GM12878 (cell line): Measurements from ENCODE around the gene KLHDC9. TPM values are rescaled to one million over a fixed set of nuclear protein-coding genes. Genes with fewer than 3 reads are reported as not detected.

Experiments used
- ATAC-seq: fragments of 200-7000 bp; cut with Tn5 transposase; 3 replicates; pipeline ENCODE4 v1.9.1; 2020; ENCODE audit warnings: mild to moderate bottlenecking, moderate library complexity
- BruUV-seq: library from RNA; stranded (reverse); fragments of 400-500 nt; replicated peaks from 2 replicates; lab custom pipeline; 2021; lab: Mats Ljungman, UMichigan
- CTCF ChIA-PET: fragments of 300-600 bp; sonication (Branson Sonifier 250); formaldehyde crosslinking; extraction: SDS; loops from one replicate; lab custom pipeline; 2021; ENCODE audit warnings: inconsistent platforms; lab: Yijun Ruan, JAX
- POLR2A ChIA-PET: fragments of 350-600 bp; formaldehyde crosslinking; extraction: SDS; loops from one replicate; lab custom pipeline; 2021; ENCODE audit warnings: inconsistent platforms; lab: Charles Lee
- RAD21 ChIA-PET: fragments of 300-600 bp; sonication (Branson Sonifier 250); formaldehyde crosslinking; loops from one replicate; lab custom pipeline; 2023; ENCODE audit warnings: antibody characterized with exemption; ENCODE audit not compliant: unreplicated experiment; lab: Charles Lee
- SMC1A ChIA-PET: fragments of 300-600 bp; sonication (Branson Sonifier 250); formaldehyde crosslinking; loops from one replicate; lab custom pipeline; 2023; ENCODE audit not compliant: unreplicated experiment, uncharacterized antibody; lab: Charles Lee
- DNase-seq: peaks from one replicate; pipeline ENCODE4 v3.0.0-alpha.2; 2011; ENCODE audit warnings: low read depth, low spot score
- FAIRE-seq: peaks from 3 replicates; lab custom pipeline; 2011; peaks lifted over from hg19 to GRCh38; lab: Jason Lieb, UNC
- H2AFZ ChIP-seq: 2 replicates; pipeline ENCODE4 v1.6.0; 2011; ENCODE audit warnings: low read depth, low read length, control low read depth; ENCODE audit not compliant: control insufficient read depth
- H3K27ac ChIP-seq: 2 replicates; pipeline ENCODE4 v1.5.1; 2011; ENCODE audit warnings: control low read depth; ENCODE audit not compliant: control insufficient read depth, insufficient read depth
- H3K27me3 ChIP-seq, 2 experiments: replicated peaks in 1 of 2; 2 replicates each; pipeline versions ENCODE4 v1.6.0 to v1.6.1; 2011; ENCODE audit warnings: low read length in 1 of 2; ENCODE audit not compliant: control insufficient read depth in 2 of 2, insufficient read depth in 2 of 2
- H3K36me3 ChIP-seq, 2 experiments: 2 replicates each; pipeline ENCODE4 v1.5.1; 2011; ENCODE audit warnings: low read length in 1 of 2; ENCODE audit not compliant: control insufficient read depth in 2 of 2, insufficient read depth in 2 of 2
- H3K4me1 ChIP-seq: 2 replicates; pipeline ENCODE4 v1.6.1; 2011; ENCODE audit warnings: mild to moderate bottlenecking, low read length, moderate library complexity, mixed read lengths; ENCODE audit not compliant: control insufficient read depth, insufficient read depth
- H3K4me2 ChIP-seq: 2 replicates; pipeline ENCODE4 v1.6.0; 2011; ENCODE audit warnings: control low read depth; ENCODE audit not compliant: control insufficient read depth, insufficient read depth
- H3K4me3 ChIP-seq: fragments of 200-600 bp; sonication (generic); 2 replicates; pipeline ENCODE4 v1.5.1; 2016
- H3K79me2 ChIP-seq: 2 replicates; pipeline ENCODE4 v1.6.0; 2011; ENCODE audit warnings: low read length; ENCODE audit not compliant: control insufficient read depth, insufficient read depth
- H3K9ac ChIP-seq: 2 replicates; pipeline ENCODE4 v1.8.0; 2011; ENCODE audit warnings: low read length, control low read depth, mixed read lengths; ENCODE audit not compliant: control insufficient read depth, insufficient read depth
- H3K9me3 ChIP-seq: replicated peaks from 3 replicates; pipeline ENCODE4 v1.5.1; 2011; ENCODE audit warnings: mild to moderate bottlenecking, low read length; ENCODE audit not compliant: control insufficient read depth, insufficient read depth
- H4K20me1 ChIP-seq: 2 replicates; pipeline ENCODE4 v1.6.0; 2011; ENCODE audit not compliant: control insufficient read depth, insufficient read depth
- CBX5 ChIP-seq: sonication (generic); IDR thresholded peaks from 2 replicates; pipeline ENCODE4 v1.6.1; 2016; ENCODE audit warnings: low read depth, moderate library complexity, mild to moderate bottlenecking, inconsistent platforms
- CHD1 ChIP-seq: IDR thresholded peaks from 2 replicates; pipeline ENCODE4 v1.6.1; 2012; ENCODE audit warnings: low read depth, low read length, improper control_type of control experiment
- E2F4 ChIP-seq: IDR thresholded peaks from 2 replicates; pipeline ENCODE4 v1.6.1; 2012; ENCODE audit warnings: low read depth, low read length, improper control_type of control experiment
- LARP7 ChIP-seq: fragments of 450-650 bp; IDR thresholded peaks from 2 replicates; pipeline ENCODE4 v1.6.1; 2017; ENCODE audit warnings: mild to moderate bottlenecking
- NBN ChIP-seq: fragments of 450-650 bp; IDR thresholded peaks from 2 replicates; pipeline ENCODE4 v1.6.1; 2016
- NFIC ChIP-seq: IDR thresholded peaks from 2 replicates; pipeline ENCODE4 v1.6.1; 2012; ENCODE audit warnings: low read depth, mild to moderate bottlenecking, inconsistent platforms, low read length, moderate library complexity
- RUNX3 ChIP-seq: IDR thresholded peaks from 2 replicates; pipeline ENCODE4 v1.6.1; 2012; ENCODE audit warnings: low read length, inconsistent platforms
- SIN3A ChIP-seq: IDR thresholded peaks from 2 replicates; pipeline ENCODE4 v1.6.1; 2012; ENCODE audit warnings: low read depth, low read length, improper control_type of control experiment
- SMAD5 ChIP-seq: IDR thresholded peaks from 2 replicates; pipeline ENCODE4 v1.6.1; 2016; ENCODE audit warnings: antibody characterized with exemption, low read depth
- SUPT20H ChIP-seq: IDR thresholded peaks from 2 replicates; pipeline ENCODE4 v1.6.1; 2011; ENCODE audit warnings: low read depth, mild to moderate bottlenecking, low read length, moderate library complexity, borderline replicate concordance; ENCODE audit not compliant: control insufficient read depth
- ZBTB33 ChIP-seq: fragments of 450-650 bp; IDR thresholded peaks from 2 replicates; pipeline ENCODE4 v1.6.1; 2017; ENCODE audit warnings: mild to moderate bottlenecking
- ZNF592 ChIP-seq: fragments of 450-650 bp; IDR thresholded peaks from 2 replicates; pipeline ENCODE4 v1.6.1; 2017; ENCODE audit warnings: mild to moderate bottlenecking, moderate library complexity
- WGBS: methylation state at CpG from one replicate; pipeline ENCODE4 v1.1.6; 2016; ENCODE audit warnings: low lambda C conversion rate; ENCODE audit not compliant: insufficient replicate concordance, insufficient coverage; ENCODE audit errors: missing lambda C conversion rate; 5-methylcytosine and 5-hydroxymethylcytosine counted together
- in situ Hi-C: fragments of 300-500 bp; cut with MboI; formaldehyde crosslinking; loops from 9 replicates; pipeline ENCODE4 v1.14.3; 2018; ENCODE audit warnings: mixed read lengths
- intact Hi-C: fragments of 100-400 bp; cut with micrococcal nuclease; formaldehyde crosslinking; loops from one replicate; pipeline ENCODE4 v1.14.2; 2022; ENCODE audit not compliant: unreplicated experiment
- polyA plus RNA-seq, 11 experiments: library from polyadenylated mRNA; depleted of rRNA in 4 of 11; unstranded in 6 of 11; stranded (reverse) in 5 of 11; fragments of >200 nt; fragmentation: Nextera tagmentation in 4 of 11; fragmentation: Illumina TruSeq in 1 of 11; extraction: Ambion mirVana in 4 of 11; extraction: Trizol in 1 of 11; gene quantifications; 1 replicate in 1 of 11; 2 replicates in 10 of 11; pipeline versions ENCODE4 v1.2.1 to v1.2.3, GENCODE V29; 2011 to 2016; ENCODE audit warnings: inconsistent platforms in 2 of 11, missing spikeins in 2 of 11, low read depth in 1 of 11
- total RNA-seq, 4 experiments: library from RNA; depleted of rRNA in 3 of 4; stranded (reverse); fragments of >200 nt in 3 of 4; fragmentation: Illumina TruSeq in 1 of 4; extraction: Trizol in 1 of 4; gene quantifications; 2 replicates each; pipeline versions ENCODE4 v1.2.1 to v1.2.3, GENCODE V29; 2013 to 2021
- TF ChIP-seq, protein P1 (sequence below): IDR thresholded peaks from 2 replicates; pipeline ENCODE4 v1.6.1; 2011; ENCODE audit warnings: borderline replicate concordance, low read depth, mild to moderate bottlenecking, moderate library complexity, low read length; ENCODE audit not compliant: insufficient read depth, poor library complexity, severe bottlenecking

KLHDC9 gene
- total and polyA plus RNA-seq, 10 of the 15 experiments (the other 5 are each of a cell fraction or from before 2014, with no cell fraction given) = 0.66 to 4.9 (median 2.6) TPM

DNA sequence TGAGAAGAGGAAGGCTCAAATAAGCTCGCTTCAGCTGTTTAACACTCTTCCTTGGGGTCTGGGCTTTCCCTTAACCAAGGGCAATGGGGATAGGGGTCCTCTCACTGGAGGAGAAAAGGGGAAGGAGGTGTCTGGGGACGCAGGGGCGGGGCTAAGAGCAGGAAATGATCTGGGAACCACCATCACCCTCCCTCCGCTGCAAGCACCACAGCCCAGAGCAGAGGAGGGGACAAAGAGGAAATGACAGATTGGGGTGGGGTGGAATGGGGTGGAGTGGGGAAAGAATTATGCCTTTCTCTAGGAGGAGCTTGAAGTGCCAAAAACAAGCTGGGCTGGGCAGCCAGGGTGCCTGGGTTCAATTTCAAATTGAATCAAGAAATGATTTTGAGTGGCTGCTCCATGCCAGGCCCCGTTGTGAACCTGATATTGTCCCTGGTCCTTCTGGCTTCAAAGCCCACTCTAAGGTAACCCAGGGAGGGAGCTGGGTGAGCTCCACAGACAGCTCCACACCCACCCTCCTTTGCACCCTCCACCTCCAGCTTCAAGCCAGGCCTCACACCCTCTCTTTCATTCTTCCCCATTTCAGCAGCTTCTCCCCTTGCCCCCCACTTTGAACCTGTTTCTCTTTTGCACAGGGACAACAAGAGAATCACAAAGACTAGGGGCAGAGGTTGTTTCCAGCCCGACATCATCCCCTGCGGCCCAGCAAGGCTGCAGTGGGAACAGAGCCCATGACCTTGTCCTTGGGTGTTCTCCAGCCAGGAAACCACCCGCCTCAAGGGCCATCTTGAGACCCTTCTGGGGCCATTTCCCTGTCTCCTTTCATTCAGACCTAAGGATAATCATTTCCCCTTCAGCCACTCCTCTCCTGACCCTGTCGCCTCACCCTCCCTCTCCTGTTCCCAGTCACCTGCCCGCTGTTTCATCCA lies 29.6 kb upstream of the KLHDC9 start:
- H2AFZ ChIP-seq = no peak overlapping the region
- 0 out of 4 replicates have a peak, but pooled peaks cover 0 to 9% of the 10 kb centered on the region in 2 experiments for H3K36me3 ChIP-seq
- DNase-seq = peak; percentile 86
- peaks cover 56% of the 10 kb centered on the region for H3K79me2 ChIP-seq
- ChIA-PET CTCF (interaction anchor here (0.8 to 8.6 kb wide), 10 partner anchors 23 to 123 kb away, joined by 3 to 111 read pairs (median 6); partner anchors contain the start of genes KLHDC9, TSTD1 and USF1), SMC1A (interaction anchor here (0.5 to 9.0 kb wide), 19 partner anchors 9 to 271 kb away, joined by 3 to 134 read pairs (median 5); partner anchors contain the start of genes F11R, KLHDC9, NIT1 and PFDN2), RAD21 (interaction anchor here (0.6 to 7.1 kb wide), 22 partner anchors 23 to 429 kb away, joined by 3 to 107 read pairs (median 4); partner anchors contain the start of genes F11R, KLHDC9, NIT1 and PFDN2), POLR2A (interaction anchor here (0.5 to 6.8 kb wide), 21 partner anchors 8 to 272 kb away, joined by 3 to 139 read pairs (median 4); partner anchors contain the start of genes F11R, KLHDC9, LY9 and NIT1)
- in situ Hi-C loops = no loop called here
- no peaks in the 10 kb centered on the region for H3K27me3 ChIP-seq
- peak; percentile 95 for FAIRE-seq
- peak; percentile 81 for ATAC-seq
- peak overlapping the region; percentile 98 for H3K27ac ChIP-seq
- intact Hi-C loops = loop anchor here (1.0 to 2.0 kb wide), 3 partner anchors 22 to 76 kb away; no protein-coding TSS in a partner anchor
- peak overlapping the region; percentile 99 for H3K4me2 ChIP-seq
- peak overlapping the region; percentile 94 for H3K4me3 ChIP-seq
- peaks cover 11% of the 10 kb centered on the region; the same call in 1 of the 2 replicates for H4K20me1 ChIP-seq
- BruUV-seq = TSS peak; percentile 98
- peak overlapping the region; percentile 98 for H3K9ac ChIP-seq
- H3K4me1 ChIP-seq = peaks cover 20% of the 10 kb centered on the region
- 0% methylated on average over 9 of the region's 10 CpGs for WGBS
- no peaks in the 10 kb centered on the region for H3K9me3 ChIP-seq
- no peak for TF ChIP-seq NFIC
- TF ChIP-seq CBX5 = no peak
- no peak for TF ChIP-seq ZBTB33
- peak; percentile 29; the same call in 1 of the 2 replicates for TF ChIP-seq SMAD5
- TF ChIP-seq, protein P1, sequence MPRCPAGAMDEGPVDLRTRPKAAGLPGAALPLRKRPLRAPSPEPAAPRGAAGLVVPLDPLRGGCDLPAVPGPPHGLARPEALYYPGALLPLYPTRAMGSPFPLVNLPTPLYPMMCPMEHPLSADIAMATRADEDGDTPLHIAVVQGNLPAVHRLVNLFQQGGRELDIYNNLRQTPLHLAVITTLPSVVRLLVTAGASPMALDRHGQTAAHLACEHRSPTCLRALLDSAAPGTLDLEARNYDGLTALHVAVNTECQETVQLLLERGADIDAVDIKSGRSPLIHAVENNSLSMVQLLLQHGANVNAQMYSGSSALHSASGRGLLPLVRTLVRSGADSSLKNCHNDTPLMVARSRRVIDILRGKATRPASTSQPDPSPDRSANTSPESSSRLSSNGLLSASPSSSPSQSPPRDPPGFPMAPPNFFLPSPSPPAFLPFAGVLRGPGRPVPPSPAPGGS = no peak
- no peak for TF ChIP-seq SUPT20H
- TF ChIP-seq SIN3A = no peak
- TF ChIP-seq RUNX3 = no peak; the same call in none of the 2 replicates
- TF ChIP-seq CHD1 = no peak
- TF ChIP-seq LARP7 = no peak
- peak; percentile 32; the same call in 1 of the 2 replicates for TF ChIP-seq NBN
- TF ChIP-seq ZNF592 = no peak
- no peak for TF ChIP-seq E2F4
